ENCODE data around the gene FGD5.

The FGD5 gene

GRCh38 chr3:14857506-14857905, 38.7 kb downstream of the FGD5 start:
- no peak for TF ChIP-seq CTCF (IDR thresholded peaks at IDR 0.05; ENCODE audit: low read depth, low read length)
- no peak overlapping the region for H3K4me3 ChIP-seq (ENCODE audit: low read depth, low read length)

- H3K4me3 ChIP-seq (ENCODE audit: low read depth, low read length): no peak overlapping the region
Observed at GRCh38 chr3:14858105-14858504, 39.3 kb downstream of the FGD5 start.

GRCh38 chr3:14859880-14860279, 41.1 kb downstream of the FGD5 start:
- no peak for TF ChIP-seq CTCF (IDR thresholded peaks at IDR 0.05; ENCODE audit: low read depth, low read length)
- H3K4me3 ChIP-seq (ENCODE audit: low read depth, low read length): no peak overlapping the region

More at GRCh38 chr3:14858105-14858504, 39.3 kb downstream of the FGD5 start:
- TF ChIP-seq CTCF (IDR thresholded peaks at IDR 0.05; ENCODE audit: low read depth, low read length): no peak

- no peak for TF ChIP-seq CTCF (IDR thresholded peaks at IDR 0.05; ENCODE audit: low read depth, low read length)
- no peak overlapping the region for H3K4me3 ChIP-seq (ENCODE audit: low read depth, low read length)
Observed at GRCh38 chr3:14861031-14861430, 42.3 kb downstream of the FGD5 start.

- TF ChIP-seq CTCF (IDR thresholded peaks at IDR 0.05; ENCODE audit: low read depth, low read length): no peak
- H3K4me3 ChIP-seq (ENCODE audit: low read depth, low read length): no peak overlapping the region
Observed at GRCh38 chr3:14861446-14862302, 42.9 kb downstream of the FGD5 start.

GRCh38 chr3:14862303-14862660, 43.5 kb downstream of the FGD5 start:
- no peak for TF ChIP-seq CTCF (IDR thresholded peaks at IDR 0.05; ENCODE audit: low read depth, low read length)
- no peak overlapping the region for H3K4me3 ChIP-seq (ENCODE audit: low read depth, low read length)

GRCh38 chr3:14862661-14863230, 44.0 kb downstream of the FGD5 start:
- H3K4me3 ChIP-seq (ENCODE audit: low read depth, low read length): no peak overlapping the region
- no peak for TF ChIP-seq CTCF (IDR thresholded peaks at IDR 0.05; ENCODE audit: low read depth, low read length)

Data from WI38 (cell line).